AG08396 (cell line): ENCODE measurements around the gene PIKFYVE.
A peak's percentile ranks its signal among the peaks of the same experiment; 100 is the strongest.
"Not testable (repeated sequence)": the region's sequence is repeated elsewhere in the genome, so short reads cannot be mapped to it uniquely, and the experiment has no call there.

Experiments used
- DNase-seq: peaks from one replicate; pipeline ENCODE4 v3.0.0; 2012; ENCODE audit warnings: low spot score, mixed read lengths

Gene PIKFYVE

GRCh38 chr2:208300847-208301618 is 35.0 kb downstream of the PIKFYVE start:
- DNase-seq = no peak

DNA sequence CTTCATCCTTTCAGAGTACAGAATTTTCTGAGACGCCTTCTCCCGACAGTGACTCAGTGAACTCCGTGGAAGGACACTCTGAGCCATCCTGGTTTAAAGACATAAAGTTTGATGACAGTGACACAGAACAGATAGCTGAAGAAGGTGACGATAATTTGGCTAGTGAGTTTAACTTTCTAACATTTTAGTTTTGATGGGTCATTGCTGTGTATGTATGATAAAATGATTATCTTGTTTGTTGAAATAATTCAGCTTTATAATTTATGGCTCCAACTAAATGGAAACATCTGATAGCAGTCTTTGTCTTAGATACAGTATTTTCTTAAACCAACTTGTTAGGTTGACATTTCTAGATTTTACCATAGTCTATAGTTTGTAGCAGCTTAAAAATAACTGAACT is 38.1 kb downstream of the PIKFYVE start:
- DNase-seq = no peak

DNA sequence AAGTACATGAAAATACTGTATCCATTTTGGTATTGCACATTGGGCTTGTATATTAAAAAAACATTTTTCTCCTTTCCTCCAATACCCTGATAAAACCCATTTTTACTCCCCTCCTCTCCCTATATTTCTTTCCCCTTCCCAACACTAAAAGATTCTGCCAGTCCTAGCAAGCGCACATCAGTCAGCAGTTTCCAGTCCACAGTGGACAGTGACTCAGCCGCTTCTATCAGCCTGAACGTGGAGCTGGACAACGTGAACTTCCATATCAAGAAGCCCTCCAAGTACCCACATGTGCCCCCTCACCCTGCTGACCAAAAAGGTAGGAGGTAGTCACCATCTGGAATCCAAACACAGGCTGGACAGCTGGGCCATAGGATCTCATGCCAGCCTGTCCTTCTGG is 38.6 kb downstream of the PIKFYVE start:
- no peak for DNase-seq

DNA sequence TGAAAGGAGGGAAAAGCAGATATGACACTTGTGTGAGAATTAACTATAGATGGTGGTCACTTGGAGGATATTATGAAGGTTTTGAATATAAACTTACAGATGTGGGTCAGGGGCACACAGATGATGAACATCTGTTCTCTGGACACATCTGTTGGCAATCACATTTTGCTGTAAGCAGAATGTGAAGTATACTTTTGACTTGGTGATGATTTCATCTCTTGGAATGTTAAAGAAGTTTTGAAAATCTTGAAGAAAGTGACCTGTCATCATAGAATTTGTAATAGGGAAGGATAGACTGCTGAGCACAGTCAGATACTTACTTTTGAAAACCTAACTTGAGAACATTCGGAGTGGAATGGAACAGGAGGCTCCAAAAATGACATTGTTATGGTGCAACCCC is 40.2 kb downstream of the PIKFYVE start:
- DNase-seq = peak; percentile 14

- DNase-seq = no peak
These were observed 45.3 kb downstream of the PIKFYVE start for GRCh38 chr2:208311321-208311720.

DNA sequence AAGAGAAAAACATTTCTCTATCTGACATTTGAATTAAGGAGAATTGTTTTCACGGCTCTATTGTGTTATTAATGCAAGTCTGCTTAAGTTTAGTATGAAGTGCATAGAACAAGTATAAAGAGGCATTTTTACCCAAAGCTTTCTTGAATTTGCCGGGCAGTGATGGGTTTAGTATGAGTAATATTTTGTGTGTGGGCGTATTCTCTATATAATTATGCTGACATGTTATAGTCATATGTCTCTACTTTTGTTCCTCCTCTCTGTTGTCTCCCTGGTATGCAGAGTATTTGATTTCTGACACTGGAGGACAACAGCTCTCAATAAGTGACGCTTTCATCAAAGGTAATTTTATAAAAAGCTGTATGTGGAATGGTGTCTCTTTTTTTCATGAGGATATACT is 45.9 kb downstream of the PIKFYVE start:
- DNase-seq = no peak

GRCh38 chr2:208315081-208315788 is 49.2 kb downstream of the PIKFYVE start:
- DNase-seq = peak; percentile 18

GRCh38 chr2:208318127-208318526 is 52.1 kb downstream of the PIKFYVE start:
- DNase-seq = no peak

DNA sequence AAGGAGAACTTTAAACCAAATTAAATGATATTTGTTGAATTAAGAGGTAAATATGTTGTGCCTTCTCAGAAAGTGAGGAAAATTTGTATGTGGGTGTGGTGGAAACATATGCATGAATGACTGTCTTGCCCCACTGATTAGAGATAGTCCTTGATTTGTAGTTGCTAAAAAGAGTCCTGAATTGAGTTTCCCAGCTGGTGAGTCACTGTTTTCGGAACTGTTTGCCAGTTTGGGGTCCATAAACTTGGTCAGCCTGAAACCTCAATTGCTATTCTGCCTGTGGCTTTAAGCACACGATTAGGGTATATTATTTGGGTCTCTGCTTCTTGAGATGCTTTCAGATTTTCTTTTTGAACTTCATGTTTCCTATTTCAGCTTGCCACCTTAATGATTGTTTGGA is 53.3 kb downstream of the PIKFYVE start:
- no peak for DNase-seq

GRCh38 chr2:208320686-208321085 is 54.6 kb downstream of the PIKFYVE start:
- peak; percentile 9 for DNase-seq

DNA sequence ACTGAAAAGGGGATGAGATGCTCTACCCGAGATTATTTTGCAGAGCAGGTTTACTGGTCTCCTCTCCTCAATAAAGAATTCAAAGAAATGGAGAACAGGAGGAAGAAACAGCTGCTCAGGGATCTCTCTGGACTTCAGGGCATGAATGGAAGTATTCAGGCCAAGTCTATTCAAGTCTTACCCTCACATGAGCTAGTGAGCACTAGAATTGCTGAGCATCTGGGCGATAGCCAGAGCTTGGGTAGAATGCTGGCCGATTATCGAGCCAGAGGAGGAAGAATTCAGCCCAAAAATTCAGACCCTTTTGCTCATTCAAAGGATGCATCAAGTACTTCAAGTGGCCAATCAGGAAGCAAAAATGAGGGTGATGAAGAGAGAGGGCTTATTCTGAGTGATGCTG is 60.0 kb downstream of the PIKFYVE start:
- DNase-seq = no peak

DNA sequence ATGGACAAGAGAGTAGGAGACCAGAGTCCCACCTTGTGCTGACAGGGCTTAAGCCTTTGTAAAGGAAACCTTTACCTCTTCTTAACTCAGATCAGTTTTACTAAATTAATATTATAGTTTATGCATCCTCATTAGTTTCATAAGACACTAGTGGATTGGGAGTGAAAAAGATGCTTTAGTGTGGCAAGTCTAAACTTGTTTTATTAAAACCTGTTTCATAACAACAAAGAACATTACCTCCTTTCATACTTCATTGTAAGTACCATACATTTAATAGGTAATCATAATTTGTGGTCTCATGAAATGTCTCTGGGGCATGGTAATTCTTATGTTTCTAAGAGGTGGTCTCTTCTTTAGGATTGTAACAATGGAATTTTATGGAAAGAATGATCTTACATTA is 63.4 kb downstream of the PIKFYVE start:
- DNase-seq = no peak

DNA sequence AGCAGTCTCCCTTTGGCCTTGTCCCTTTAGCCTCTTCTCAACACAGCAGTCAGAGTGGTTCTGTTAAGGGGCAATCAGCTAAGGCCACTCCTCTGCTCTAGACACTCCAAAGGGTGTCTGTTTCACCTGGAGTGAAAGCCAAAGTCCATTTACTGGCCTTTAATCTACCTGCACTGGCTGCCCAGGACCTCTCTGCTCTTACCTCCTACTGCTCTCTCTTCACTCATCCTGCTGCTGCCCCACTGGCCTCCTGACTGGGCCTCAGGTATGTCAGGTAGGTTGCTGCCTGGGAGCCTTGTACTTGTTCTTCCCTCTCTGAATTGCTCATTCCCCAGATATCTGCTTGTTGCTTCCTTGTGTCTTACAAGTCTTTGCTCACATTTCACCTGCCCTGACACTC is 68.2 kb downstream of the PIKFYVE start:
- DNase-seq = no peak

DNA sequence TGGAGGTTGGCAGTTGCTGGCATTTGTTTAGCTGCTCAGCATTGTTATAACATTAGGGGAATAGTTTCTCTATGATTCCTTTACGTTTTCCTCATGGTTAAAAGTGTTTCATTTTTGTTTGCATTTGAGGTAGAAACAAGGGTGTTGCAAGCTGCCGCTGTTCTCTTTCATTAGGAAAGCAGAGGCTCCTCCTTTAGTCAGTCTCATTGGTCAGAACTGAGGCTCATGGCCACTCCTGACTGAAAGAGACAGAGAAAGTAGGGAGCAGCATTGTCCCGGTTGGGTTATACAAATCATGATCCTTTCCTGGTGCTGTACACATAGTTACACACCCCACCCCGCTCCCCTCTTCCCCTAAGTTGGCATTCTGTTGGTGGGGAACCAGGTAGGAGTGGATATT is 80.7 kb downstream of the PIKFYVE start:
- DNase-seq = no peak

DNA sequence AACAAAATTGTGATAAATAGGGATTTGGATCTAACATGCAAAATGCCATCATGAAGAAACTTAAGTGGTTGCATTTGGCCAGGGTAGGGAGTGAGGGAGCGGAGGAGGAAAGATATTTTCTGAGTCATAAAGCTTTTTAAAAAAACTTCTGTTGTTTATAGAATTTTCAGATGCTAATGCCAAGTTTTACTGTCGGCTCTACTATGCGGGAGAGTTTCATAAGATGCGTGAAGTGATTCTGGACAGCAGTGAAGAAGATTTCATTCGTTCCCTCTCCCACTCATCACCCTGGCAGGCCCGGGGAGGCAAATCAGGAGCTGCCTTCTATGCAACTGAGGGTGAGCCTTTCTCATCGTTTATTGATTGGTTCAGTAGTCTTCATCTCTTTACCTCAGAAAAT is 84.6 kb downstream of the PIKFYVE start:
- peak; percentile 65 for DNase-seq

DNA sequence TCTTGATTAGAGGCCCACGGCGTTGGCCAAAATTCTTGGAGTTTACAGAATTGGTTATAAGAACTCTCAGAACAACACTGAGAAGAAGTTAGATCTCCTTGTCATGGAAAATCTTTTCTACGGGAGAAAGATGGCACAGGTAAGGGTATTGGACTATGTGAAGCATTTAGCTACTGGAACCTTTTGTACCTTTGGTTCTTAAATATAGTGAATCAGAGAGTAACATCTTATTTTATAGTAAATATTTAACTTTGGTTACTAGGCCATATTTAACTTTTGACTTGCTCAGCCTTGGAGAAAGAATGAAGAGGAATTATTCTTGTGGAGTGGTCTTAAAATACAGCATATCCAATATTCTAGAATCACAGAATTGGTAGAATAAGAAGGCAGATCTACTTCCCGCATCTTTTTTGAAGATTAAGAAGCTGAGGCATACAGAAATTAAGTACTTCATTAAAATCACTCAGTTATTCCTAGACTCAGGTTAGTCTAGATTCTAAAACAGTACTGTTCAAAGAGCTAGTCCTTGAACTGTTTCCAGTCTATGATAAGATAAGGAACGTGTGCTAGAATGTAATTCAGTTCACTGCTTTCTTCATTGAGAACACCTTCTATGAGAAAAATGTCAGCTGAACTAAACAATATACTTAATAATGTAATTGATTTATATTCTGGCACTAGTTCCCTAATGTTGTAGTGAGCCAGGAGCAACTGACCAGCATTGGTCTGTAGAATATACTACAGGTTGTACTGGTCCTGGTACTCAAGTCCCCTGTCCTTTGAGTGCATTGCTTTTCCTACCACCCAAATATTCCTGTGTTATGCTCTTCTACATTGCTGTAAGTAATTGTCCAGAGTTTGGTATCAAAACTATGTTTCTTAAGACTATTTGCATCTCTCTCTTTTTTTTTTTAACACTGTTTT is 86.9 kb downstream of the PIKFYVE start:
- DNase-seq = no peak

DNA sequence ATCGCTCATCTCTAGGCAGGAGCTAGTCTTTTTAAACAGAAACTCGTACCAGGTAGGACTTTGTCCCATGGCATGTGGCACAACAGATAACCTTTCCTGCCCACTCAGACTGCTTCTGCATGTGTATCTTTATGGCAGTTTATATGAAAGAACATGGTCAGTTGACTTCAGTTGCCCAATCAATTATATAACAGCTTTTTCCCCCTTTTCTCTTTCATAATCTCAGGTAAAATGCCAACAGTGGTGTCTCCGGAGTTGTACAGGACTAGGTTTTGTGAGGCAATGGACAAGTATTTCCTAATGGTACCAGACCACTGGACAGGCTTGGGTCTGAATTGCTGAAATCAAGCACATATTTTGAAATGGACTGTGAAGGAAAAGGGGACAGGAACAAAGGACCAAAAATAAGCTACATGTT is 88.9 kb downstream of the PIKFYVE start:
- DNase-seq = no peak

DNA sequence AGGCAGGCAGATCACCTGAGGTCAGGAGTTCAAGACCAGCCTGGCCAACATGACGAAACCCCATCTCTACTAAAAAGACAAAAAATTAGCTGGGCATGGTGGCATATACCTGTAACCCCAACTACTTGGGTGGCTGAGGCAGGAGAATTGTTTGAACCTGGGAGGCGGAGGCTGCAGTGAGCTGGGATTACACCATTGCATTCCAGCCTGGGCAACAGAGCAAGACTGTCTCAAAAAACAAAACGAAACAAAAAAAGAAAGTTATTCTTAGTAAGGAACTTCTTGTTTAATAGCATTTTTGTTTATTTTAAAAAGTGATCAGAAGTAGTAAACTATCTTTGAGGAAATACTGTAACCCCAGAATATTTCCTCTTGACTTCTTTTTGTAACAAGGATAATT is 90.4 kb downstream of the PIKFYVE start:
- not testable (repeated sequence) for DNase-seq

- DNase-seq = peak; percentile 11
These were observed 91.0 kb downstream of the PIKFYVE start for GRCh38 chr2:208356846-208357574.

GRCh38 chr2:208358758-208359631 is 92.9 kb downstream of the PIKFYVE start:
- no peak for DNase-seq

DNA sequence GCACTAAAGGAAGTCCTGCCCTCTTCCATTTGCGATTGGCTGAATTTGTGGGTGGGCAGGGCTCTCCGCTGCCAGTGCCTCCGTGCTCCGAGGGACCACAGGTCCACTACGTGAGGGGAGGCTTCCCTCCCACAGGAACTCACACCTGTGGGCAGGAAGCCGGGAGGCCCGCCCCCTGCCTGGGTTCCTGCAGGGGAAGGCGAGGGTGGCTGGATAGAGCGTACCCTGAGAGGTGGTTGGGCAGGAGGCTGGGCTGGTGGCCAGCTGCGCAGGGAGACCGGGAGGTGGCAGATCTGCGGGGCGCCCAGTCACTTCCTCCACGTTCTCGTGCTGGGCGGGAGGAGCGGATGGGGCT is 93.6 kb downstream of the PIKFYVE start:
- DNase-seq = no peak
